T-helper 1 cell treated with Interleukin-12 subunit alpha and Interleukin-12 subunit beta and Interleukin-4 antibody, amounts not matched to agents 30 μg/mL and 1 μg/mL, for 36 hours (primary cell): ENCODE results near the gene CLDN16.

Experiments
- H3K27ac Mint-ChIP-seq: one replicate; pipeline ENCODE4 v1.8.0; 2021; ENCODE audit warnings: mild to moderate bottlenecking, mixed read lengths
- H3K27me3 Mint-ChIP-seq: one replicate; pipeline ENCODE4 v1.8.0; 2021; ENCODE audit warnings: low read depth, mixed read lengths
- H3K36me3 Mint-ChIP-seq: one replicate; pipeline ENCODE4 v1.8.0; 2021; ENCODE audit warnings: low read depth, mixed read lengths
- H3K4me1 Mint-ChIP-seq: one replicate; pipeline ENCODE4 v1.8.0; 2021; ENCODE audit warnings: low read depth, mixed read lengths
- H3K4me3 Mint-ChIP-seq: one replicate; pipeline ENCODE4 v1.8.0; 2021; ENCODE audit warnings: mild to moderate bottlenecking, moderate library complexity, mixed read lengths
- H3K9me3 Mint-ChIP-seq: one replicate; pipeline ENCODE4 v1.8.0; 2021; ENCODE audit warnings: mixed read lengths

Gene CLDN16

GRCh38 chr3:190443257-190443656 is 55.3 kb downstream of the CLDN16 start:
- H3K36me3 Mint-ChIP-seq: no peaks in the 10 kb centered on the region
- no peak overlapping the region for H3K4me3 Mint-ChIP-seq
- H3K9me3 Mint-ChIP-seq: no peaks in the 10 kb centered on the region
- no peak overlapping the region for H3K27ac Mint-ChIP-seq
- H3K4me1 Mint-ChIP-seq: peaks cover 6% of the 10 kb centered on the region
- H3K27me3 Mint-ChIP-seq: peaks cover 16% of the 10 kb centered on the region

DNA sequence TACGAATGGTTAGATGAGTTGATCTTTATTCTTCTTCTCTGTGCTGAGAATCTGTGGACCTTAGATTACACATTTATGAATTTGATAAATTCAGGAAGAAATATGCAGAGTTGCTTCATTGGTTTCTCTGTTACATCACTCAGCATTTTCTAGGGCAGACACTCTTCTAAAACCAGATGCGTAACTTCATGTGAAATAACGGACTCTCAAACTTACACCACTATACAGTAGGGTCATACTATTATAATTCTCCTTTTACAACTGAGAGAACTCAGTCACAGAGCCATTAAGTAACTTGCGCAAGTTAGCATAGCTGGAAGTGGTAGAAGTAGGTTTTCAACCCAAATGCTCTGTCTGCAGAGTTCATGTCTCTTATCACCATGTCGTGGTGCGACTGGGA is 56.0 kb downstream of the CLDN16 start:
- H3K27ac Mint-ChIP-seq: no peak overlapping the region
- peaks cover 6% of the 10 kb centered on the region for H3K4me1 Mint-ChIP-seq
- H3K27me3 Mint-ChIP-seq: peaks cover 16% of the 10 kb centered on the region
- no peaks in the 10 kb centered on the region for H3K9me3 Mint-ChIP-seq
- H3K4me3 Mint-ChIP-seq: no peak overlapping the region
- no peaks in the 10 kb centered on the region for H3K36me3 Mint-ChIP-seq

DNA sequence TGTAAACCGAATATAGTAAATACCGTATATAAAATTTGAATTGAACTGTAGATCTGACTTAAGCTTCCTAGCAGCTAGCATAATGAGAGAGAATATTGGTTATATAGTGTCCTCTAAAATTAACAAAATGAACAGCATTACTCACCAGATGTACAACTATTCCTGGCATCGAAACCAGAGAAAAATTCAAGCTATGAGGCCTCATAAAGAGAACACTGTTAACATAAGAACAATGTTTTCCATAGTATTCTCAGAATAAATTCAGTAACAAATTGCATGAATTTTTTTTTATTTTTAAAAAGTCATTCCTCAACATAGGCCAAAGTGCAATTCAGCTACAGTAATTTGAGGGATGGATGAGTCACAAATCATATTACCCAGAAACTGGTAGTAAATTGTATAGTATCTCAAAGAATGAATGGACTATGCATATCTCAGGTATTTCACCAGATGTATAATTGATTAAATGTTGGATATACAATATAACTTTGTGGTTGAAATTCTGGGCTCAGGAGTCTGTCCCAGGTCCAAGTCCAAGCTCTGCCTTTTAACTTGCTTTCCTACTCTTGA is 56.7 kb downstream of the CLDN16 start:
- Mint-ChIP-seq H3K4me1 (peaks cover 6% of the 10 kb centered on the region), H3K27me3 (peaks cover 16% of the 10 kb centered on the region), H3K9me3 (no peaks in the 10 kb centered on the region), H3K27ac (no peak overlapping the region), H3K4me3 (no peak overlapping the region), H3K36me3 (no peaks in the 10 kb centered on the region)

- Mint-ChIP-seq H3K4me3 (no peak overlapping the region), H3K27me3 (peaks cover 24% of the 10 kb centered on the region), H3K9me3 (no peaks in the 10 kb centered on the region), H3K36me3 (no peaks in the 10 kb centered on the region), H3K4me1 (peaks cover 6% of the 10 kb centered on the region), H3K27ac (no peak overlapping the region)
Observed at GRCh38 chr3:190446573-190447279, 58.8 kb downstream of the CLDN16 start.

- Mint-ChIP-seq H3K9me3 (no peaks in the 10 kb centered on the region), H3K36me3 (no peaks in the 10 kb centered on the region), H3K4me1 (peaks cover 6% of the 10 kb centered on the region), H3K27me3 (peaks cover 23% of the 10 kb centered on the region), H3K27ac (no peak overlapping the region), H3K4me3 (no peak overlapping the region)
Observed at GRCh38 chr3:190448256-190448655, 60.3 kb downstream of the CLDN16 start.

DNA sequence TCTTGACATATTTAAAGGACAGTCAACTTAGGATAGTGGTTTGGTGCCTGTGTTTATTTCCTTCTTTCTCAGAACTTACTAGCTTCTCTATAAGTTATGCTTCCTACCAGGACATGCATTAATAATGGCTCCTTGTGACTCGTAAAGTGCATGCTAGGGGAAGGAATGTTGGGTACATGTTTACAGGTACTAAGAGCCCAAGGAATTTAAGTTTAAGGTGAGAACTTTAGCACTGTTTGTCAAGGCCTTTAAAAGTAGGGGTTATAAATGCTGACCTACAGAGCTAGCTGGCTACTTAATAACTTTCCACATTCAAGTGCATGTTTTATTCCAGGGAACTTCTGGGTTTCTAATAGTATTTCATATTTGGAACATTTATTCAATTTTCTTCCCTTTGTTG is 61.8 kb downstream of the CLDN16 start, which contains the start of gene TMEM207:
TMEM207 (minus strand) TSS at position 101 of the 400 bp plus-strand sequence; CDS start at position 9, 92 bp downstream.
- peaks cover 6% of the 10 kb centered on the region for H3K4me1 Mint-ChIP-seq
- H3K36me3 Mint-ChIP-seq: no peaks in the 10 kb centered on the region
- no peak within 1 kb of the TSS for H3K4me3 Mint-ChIP-seq

DNA sequence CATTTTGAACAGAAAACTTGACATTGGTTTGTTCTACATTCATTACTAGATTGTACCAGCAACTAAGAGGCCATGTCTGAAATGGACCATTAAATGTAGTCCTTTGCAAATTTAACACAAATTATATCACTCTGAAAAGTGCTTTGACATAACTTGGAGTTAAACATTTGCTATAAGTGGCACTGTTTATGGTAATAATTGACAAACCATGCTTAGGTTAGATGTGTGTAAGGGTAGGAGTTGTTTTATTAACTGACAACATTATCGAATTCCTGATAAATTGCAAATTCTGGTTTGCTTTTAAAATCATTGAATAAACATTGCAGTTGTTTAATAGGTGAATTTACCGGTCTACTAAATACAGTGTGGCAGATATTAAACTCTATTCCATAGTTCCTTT is 67.9 kb downstream of the CLDN16 start:
- Mint-ChIP-seq H3K27me3 (peaks cover 23% of the 10 kb centered on the region), H3K9me3 (no peaks in the 10 kb centered on the region), H3K27ac (no peak overlapping the region), H3K36me3 (no peaks in the 10 kb centered on the region), H3K4me1 (no peaks in the 10 kb centered on the region), H3K4me3 (no peak overlapping the region)

More for the DNA sequence above, 61.8 kb downstream of the CLDN16 start, which contains the start of gene TMEM207:
- H3K27me3 Mint-ChIP-seq: peaks cover 18% of the 10 kb centered on the region
- no peak within 1 kb of the TSS for H3K27ac Mint-ChIP-seq
- no peaks in the 10 kb centered on the region for H3K9me3 Mint-ChIP-seq

GRCh38 chr3:190456770-190457169 is 68.8 kb downstream of the CLDN16 start:
- Mint-ChIP-seq H3K4me3 (no peak overlapping the region), H3K4me1 (no peaks in the 10 kb centered on the region), H3K27me3 (peaks cover 23% of the 10 kb centered on the region), H3K27ac (no peak overlapping the region), H3K36me3 (no peaks in the 10 kb centered on the region), H3K9me3 (no peaks in the 10 kb centered on the region)

DNA sequence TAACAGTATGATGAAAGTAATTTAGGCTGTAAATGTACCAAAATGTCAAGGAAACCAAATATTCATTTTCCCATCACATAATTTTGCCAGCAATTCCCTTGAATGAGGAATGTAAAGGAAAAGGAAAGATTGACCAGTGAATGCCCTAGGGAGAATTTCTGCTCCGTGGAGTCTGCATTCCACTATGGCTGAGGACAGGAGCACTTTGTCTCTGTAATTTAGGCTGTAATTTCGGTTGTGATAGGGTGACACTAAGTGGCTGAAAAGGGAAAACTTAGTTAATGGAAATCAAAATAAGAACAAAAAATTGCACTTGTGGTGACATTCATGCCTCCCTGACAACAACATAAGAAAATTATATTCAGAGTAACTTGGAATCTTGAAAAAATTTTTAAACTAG is 70.1 kb downstream of the CLDN16 start:
- no peaks in the 10 kb centered on the region for H3K36me3 Mint-ChIP-seq
- H3K4me1 Mint-ChIP-seq: no peaks in the 10 kb centered on the region
- no peak overlapping the region for H3K27ac Mint-ChIP-seq
- H3K27me3 Mint-ChIP-seq: peaks cover 32% of the 10 kb centered on the region
- no peak overlapping the region for H3K4me3 Mint-ChIP-seq
- H3K9me3 Mint-ChIP-seq: no peaks in the 10 kb centered on the region
